ENCODE results near the gene ST6GALNAC2. TPM values are rescaled to one million over a fixed set of nuclear protein-coding genes. Genes with fewer than 3 reads are reported as not detected.
"Not testable (repeated sequence)": the region's sequence is repeated elsewhere in the genome, so short reads cannot be mapped to it uniquely, and the experiment has no call there.

Gene ST6GALNAC2
- total and polyA plus RNA-seq, 9 donors = 1.2 to 8.0 (median 1.5) TPM

- Histone ChIP-seq H3K27me3 (ENCODE audit: control insufficient read depth, insufficient read depth, low read length) (peaks cover 28% of the 10 kb centered on the region), H3K4me1 (ENCODE audit: control insufficient read depth, insufficient read depth, low read length) (peaks cover 73% of the 10 kb centered on the region), H3K27ac (ENCODE audit: low read length) (no peak overlapping the region), H3K36me3 (ENCODE audit: control insufficient read depth, insufficient read depth, low read length) (peaks cover 2% of the 10 kb centered on the region), H3K4me3 (ENCODE audit: low read length) (peak overlapping the region; percentile 45), H3K9me3 (replicated peaks; ENCODE audit: control insufficient read depth, low read depth, low read length) (no peaks in the 10 kb centered on the region)
- no peak for DNase-seq
- WGBS (ENCODE audit: insufficient coverage) = 22% methylated on average over 19 of the region's 25 CpGs
Measured at GRCh38 chr17:76536511-76537287, 49.0 kb downstream of the ST6GALNAC2 start.

DNA sequence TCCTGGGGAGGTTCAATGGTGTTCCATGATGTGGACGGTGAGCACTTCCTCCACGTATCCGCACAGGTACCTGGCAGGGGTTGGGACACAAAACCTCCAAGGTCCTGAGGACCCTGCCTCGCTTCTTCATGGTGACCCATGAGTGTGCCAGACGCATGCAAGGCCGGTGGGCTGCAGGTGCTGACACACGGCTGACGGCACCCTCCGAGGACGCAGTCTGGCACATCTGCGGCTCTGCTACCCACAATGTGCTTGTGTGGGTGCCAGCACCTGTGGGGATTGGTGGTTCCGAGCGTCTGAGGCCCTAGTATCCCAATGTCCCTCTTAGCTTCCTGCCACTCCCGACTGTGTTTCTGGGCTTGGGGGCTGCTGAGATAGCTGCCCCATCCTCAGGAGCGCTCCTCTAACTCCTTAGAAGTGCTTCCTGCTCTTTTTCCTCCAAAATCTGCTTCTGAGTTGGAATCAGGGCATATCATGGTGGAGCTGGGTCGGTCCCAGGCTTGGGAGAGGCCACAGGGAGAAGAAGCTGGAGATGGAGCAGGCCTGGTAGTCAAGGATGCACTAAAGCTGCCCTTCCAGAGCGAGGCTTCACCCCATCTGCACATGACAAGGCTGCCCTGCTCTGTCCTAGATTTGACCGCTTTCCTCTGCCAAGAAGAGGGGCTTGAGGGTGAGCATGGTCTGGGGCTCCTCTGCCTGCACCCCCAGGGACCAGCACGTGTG lies 49.7 kb downstream of the ST6GALNAC2 start:
- Histone ChIP-seq H3K4me1 (ENCODE audit: control insufficient read depth, insufficient read depth, low read length) (peaks cover 73% of the 10 kb centered on the region), H3K9me3 (replicated peaks; ENCODE audit: control insufficient read depth, low read depth, low read length) (no peaks in the 10 kb centered on the region), H3K36me3 (ENCODE audit: control insufficient read depth, insufficient read depth, low read length) (peaks cover 2% of the 10 kb centered on the region), H3K4me3 (ENCODE audit: low read length) (peak overlapping the region; percentile 45), H3K27me3 (ENCODE audit: control insufficient read depth, insufficient read depth, low read length) (peaks cover 28% of the 10 kb centered on the region), H3K27ac (ENCODE audit: low read length) (no peak overlapping the region)
- 77% methylated on average over 18 of the region's 19 CpGs for WGBS (ENCODE audit: insufficient coverage)
- no peak for DNase-seq

DNA sequence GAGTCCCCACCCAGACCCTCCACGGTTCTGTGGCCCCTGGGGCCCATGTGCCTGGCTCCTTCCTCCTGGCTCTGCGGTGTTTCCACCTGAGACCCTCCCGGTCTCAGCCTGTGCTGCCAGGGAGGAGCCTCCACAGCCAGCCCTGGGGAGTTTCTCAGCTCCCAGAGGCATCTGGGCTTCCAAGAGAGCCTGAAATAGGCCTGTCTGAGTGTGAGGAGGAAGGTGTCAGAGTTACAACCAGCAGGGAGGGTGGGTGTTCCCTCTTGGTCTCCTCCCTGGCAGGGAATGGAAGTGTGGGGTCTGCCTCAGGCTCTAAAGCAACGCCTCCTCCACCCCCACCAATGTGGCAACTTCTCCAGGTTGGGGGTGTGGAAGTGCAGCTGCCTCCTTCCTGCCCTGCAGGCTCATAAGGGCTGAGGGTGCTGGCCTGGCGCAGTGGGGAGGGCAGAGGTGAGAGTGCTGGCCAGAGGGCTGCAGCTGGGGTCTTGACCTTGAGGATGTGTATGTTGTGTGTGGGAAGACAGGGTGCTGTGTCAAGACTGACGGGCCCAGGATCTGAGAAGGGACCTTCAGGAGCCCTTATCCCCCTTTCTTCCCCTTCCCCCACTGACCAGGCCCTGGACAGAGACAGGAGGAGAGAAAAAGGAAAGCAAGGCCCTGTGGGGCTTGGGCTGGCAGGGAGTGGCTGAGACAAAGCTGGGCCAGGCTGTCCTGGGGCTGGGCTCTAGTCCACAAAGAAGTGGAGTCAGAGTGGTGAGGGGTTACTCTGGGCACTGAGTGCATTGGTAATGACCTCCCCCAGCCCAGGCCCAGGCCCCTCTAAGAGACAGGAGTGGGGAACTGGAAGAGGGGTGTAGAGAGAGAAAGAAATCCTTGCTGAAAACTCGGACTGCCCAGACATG lies 50.6 kb downstream of the ST6GALNAC2 start:
- H3K27ac ChIP-seq (ENCODE audit: low read length) = no peak overlapping the region
- H3K4me3 ChIP-seq (ENCODE audit: low read length) = peak overlapping the region; percentile 15
- no peak for DNase-seq
- H3K9me3 ChIP-seq (replicated peaks; ENCODE audit: control insufficient read depth, low read depth, low read length) = no peaks in the 10 kb centered on the region
- peaks cover 2% of the 10 kb centered on the region for H3K36me3 ChIP-seq (ENCODE audit: control insufficient read depth, insufficient read depth, low read length)
- peaks cover 74% of the 10 kb centered on the region for H3K4me1 ChIP-seq (ENCODE audit: control insufficient read depth, insufficient read depth, low read length)
- WGBS (ENCODE audit: insufficient coverage) = 65% methylated on average over 4 of the region's 7 CpGs
- peaks cover 28% of the 10 kb centered on the region for H3K27me3 ChIP-seq (ENCODE audit: control insufficient read depth, insufficient read depth, low read length)

GRCh38 chr17:76533640-76534359 lies 51.9 kb downstream of the ST6GALNAC2 start:
- H3K27me3 ChIP-seq (ENCODE audit: control insufficient read depth, insufficient read depth, low read length) = peaks cover 22% of the 10 kb centered on the region
- H3K4me1 ChIP-seq (ENCODE audit: control insufficient read depth, insufficient read depth, low read length) = peaks cover 75% of the 10 kb centered on the region
- H3K27ac ChIP-seq (ENCODE audit: low read length) = not testable (repeated sequence)

GRCh38 chr17:76532072-76532651 lies 53.5 kb downstream of the ST6GALNAC2 start:
- 68% methylated on average over 5 of the region's 8 CpGs for WGBS (ENCODE audit: insufficient coverage)
- Histone ChIP-seq H3K27ac (ENCODE audit: low read length) (no peak overlapping the region), H3K36me3 (ENCODE audit: control insufficient read depth, insufficient read depth, low read length) (peaks cover 2% of the 10 kb centered on the region), H3K9me3 (replicated peaks; ENCODE audit: control insufficient read depth, low read depth, low read length) (no peaks in the 10 kb centered on the region), H3K4me1 (ENCODE audit: control insufficient read depth, insufficient read depth, low read length) (peaks cover 83% of the 10 kb centered on the region), H3K4me3 (ENCODE audit: low read length) (no peak overlapping the region), H3K27me3 (ENCODE audit: control insufficient read depth, insufficient read depth, low read length) (peaks cover 13% of the 10 kb centered on the region)
- no peak for DNase-seq

More at GRCh38 chr17:76533640-76534359, 51.9 kb downstream of the ST6GALNAC2 start:
- not testable (repeated sequence) for H3K9me3 ChIP-seq (replicated peaks; ENCODE audit: control insufficient read depth, low read depth, low read length); H3K4me3 ChIP-seq (ENCODE audit: low read length); DNase-seq; H3K36me3 ChIP-seq (ENCODE audit: control insufficient read depth, insufficient read depth, low read length)
- 83% methylated on average over 1 of the region's 9 CpGs for WGBS (ENCODE audit: insufficient coverage)

- 48% methylated on average over 14 of the region's 18 CpGs for WGBS (ENCODE audit: insufficient coverage)
- Histone ChIP-seq H3K27ac (ENCODE audit: low read length) (peak overlapping the region; percentile 96), H3K27me3 (ENCODE audit: control insufficient read depth, insufficient read depth, low read length) (peaks cover 8% of the 10 kb centered on the region), H3K4me1 (ENCODE audit: control insufficient read depth, insufficient read depth, low read length) (peaks cover 80% of the 10 kb centered on the region), H3K9me3 (replicated peaks; ENCODE audit: control insufficient read depth, low read depth, low read length) (no peaks in the 10 kb centered on the region), H3K36me3 (ENCODE audit: control insufficient read depth, insufficient read depth, low read length) (peaks cover 2% of the 10 kb centered on the region), H3K4me3 (ENCODE audit: low read length) (no peak overlapping the region)
- DNase-seq = no peak
Measured at GRCh38 chr17:76531486-76532038, 54.1 kb downstream of the ST6GALNAC2 start.

- WGBS (ENCODE audit: insufficient coverage) = 57% methylated on average over 25 of the region's 32 CpGs
- no peak for DNase-seq
- peaks cover 2% of the 10 kb centered on the region for H3K36me3 ChIP-seq (ENCODE audit: control insufficient read depth, insufficient read depth, low read length)
- H3K4me1 ChIP-seq (ENCODE audit: control insufficient read depth, insufficient read depth, low read length) = peaks cover 74% of the 10 kb centered on the region
- peak overlapping the region; percentile 96 for H3K27ac ChIP-seq (ENCODE audit: low read length)
- H3K9me3 ChIP-seq (replicated peaks; ENCODE audit: control insufficient read depth, low read depth, low read length) = no peaks in the 10 kb centered on the region
- peaks cover 3% of the 10 kb centered on the region for H3K27me3 ChIP-seq (ENCODE audit: control insufficient read depth, insufficient read depth, low read length)
- no peak overlapping the region for H3K4me3 ChIP-seq (ENCODE audit: low read length)
Measured at GRCh38 chr17:76530811-76531485, 54.7 kb downstream of the ST6GALNAC2 start.

- Histone ChIP-seq H3K36me3 (ENCODE audit: control insufficient read depth, insufficient read depth, low read length) (no peaks in the 10 kb centered on the region), H3K9me3 (replicated peaks; ENCODE audit: control insufficient read depth, low read depth, low read length) (no peaks in the 10 kb centered on the region), H3K27ac (ENCODE audit: low read length) (peak overlapping the region; percentile 96), H3K27me3 (ENCODE audit: control insufficient read depth, insufficient read depth, low read length) (peaks cover 2% of the 10 kb centered on the region), H3K4me1 (ENCODE audit: control insufficient read depth, insufficient read depth, low read length) (peaks cover 72% of the 10 kb centered on the region), H3K4me3 (ENCODE audit: low read length) (no peak overlapping the region)
- 19% methylated on average over 15 of the region's 23 CpGs for WGBS (ENCODE audit: insufficient coverage)
- peak; percentile 95 for DNase-seq
Measured at GRCh38 chr17:76530095-76530723, 55.5 kb downstream of the ST6GALNAC2 start.

Measured in muscle of leg (tissue), 11 donors.